Skeletal muscle satellite cell (primary cell): ENCODE results near the gene OGG1.
A peak's percentile ranks its signal among the peaks of the same experiment; 100 is the strongest.

Experiments used
- H3K27me3 ChIP-seq: 2 replicates; pipeline ENCODE4 v1.7.0; 2013; ENCODE audit warnings: low read length; ENCODE audit not compliant: control insufficient read depth, insufficient read depth
- H3K36me3 ChIP-seq: 2 replicates; pipeline ENCODE4 v1.7.0; 2013; ENCODE audit warnings: mild to moderate bottlenecking, control low read depth, low read length; ENCODE audit not compliant: insufficient read depth
- H3K4me1 ChIP-seq: 2 replicates; pipeline ENCODE4 v1.7.0; 2013; ENCODE audit warnings: low read length; ENCODE audit not compliant: control insufficient read depth, insufficient read depth
- H3K4me2 ChIP-seq: 2 replicates; pipeline ENCODE4 v1.7.0; 2013; ENCODE audit warnings: mild to moderate bottlenecking, low read length
- H3K4me3 ChIP-seq: 2 replicates; pipeline ENCODE4 v1.7.0; 2013; ENCODE audit warnings: low read length
- H3K9ac ChIP-seq: 2 replicates; pipeline ENCODE4 v1.7.0; 2013; ENCODE audit warnings: mild to moderate bottlenecking, low read depth, low read length, moderate library complexity
- H3K9me3 ChIP-seq: replicated peaks from 2 replicates; pipeline ENCODE4 v1.7.0; 2013; ENCODE audit warnings: mild to moderate bottlenecking, control low read depth, low read length

The OGG1 gene

GRCh38 chr3:9730657-9731205 lies 19.0 kb upstream of the OGG1 start:
- peaks cover 26% of the 10 kb centered on the region for H3K4me1 ChIP-seq
- peak overlapping the region; percentile 60 for H3K9ac ChIP-seq

GRCh38 chr3:9731206-9732079 lies 18.3 kb upstream of the OGG1 start, which contains the start of gene BRPF1:
BRPF1 (plus strand) TSS chr3:9731735; CDS start chr3:9734141, 2,406 bp downstream.
- Histone ChIP-seq H3K36me3 (peaks cover 22% of the 10 kb centered on the region), H3K4me3 (peak within 1 kb of the TSS; percentile 93), H3K9ac (peak within 1 kb of the TSS; percentile 99), H3K9me3 (no peaks in the 10 kb centered on the region), H3K27me3 (no peaks in the 10 kb centered on the region), H3K4me1 (peaks cover 26% of the 10 kb centered on the region), H3K4me2 (peak within 1 kb of the TSS; percentile 99)

More at GRCh38 chr3:9730657-9731205, 19.0 kb upstream of the OGG1 start:
- H3K36me3 ChIP-seq = peaks cover 18% of the 10 kb centered on the region
- peak overlapping the region; percentile 88 for H3K4me2 ChIP-seq
- no peaks in the 10 kb centered on the region for H3K27me3 ChIP-seq
- H3K4me3 ChIP-seq = peak overlapping the region; percentile 76
- H3K9me3 ChIP-seq = no peaks in the 10 kb centered on the region

- Histone ChIP-seq H3K36me3 (peaks cover 29% of the 10 kb centered on the region), H3K9ac (peak overlapping the region; percentile 99), H3K4me3 (peak overlapping the region; percentile 93), H3K27me3 (no peaks in the 10 kb centered on the region), H3K9me3 (no peaks in the 10 kb centered on the region), H3K4me2 (peak overlapping the region; percentile 99), H3K4me1 (peaks cover 26% of the 10 kb centered on the region)
Measured at GRCh38 chr3:9732080-9732739, 17.5 kb upstream of the OGG1 start.

- H3K4me2 ChIP-seq = peak overlapping the region; percentile 99
- H3K4me3 ChIP-seq = peak overlapping the region; percentile 93
- H3K9me3 ChIP-seq = no peaks in the 10 kb centered on the region
- peaks cover 22% of the 10 kb centered on the region for H3K4me1 ChIP-seq
- no peaks in the 10 kb centered on the region for H3K27me3 ChIP-seq
- H3K36me3 ChIP-seq = peaks cover 35% of the 10 kb centered on the region
- H3K9ac ChIP-seq = peak overlapping the region; percentile 99
Measured at GRCh38 chr3:9732740-9733115, 17.0 kb upstream of the OGG1 start.

- H3K9me3 ChIP-seq = no peaks in the 10 kb centered on the region
- H3K9ac ChIP-seq = no peak overlapping the region
- no peaks in the 10 kb centered on the region for H3K27me3 ChIP-seq
- no peak overlapping the region for H3K4me2 ChIP-seq
- H3K4me1 ChIP-seq = peaks cover 15% of the 10 kb centered on the region
- no peak overlapping the region for H3K4me3 ChIP-seq
- peaks cover 74% of the 10 kb centered on the region for H3K36me3 ChIP-seq
Measured at GRCh38 chr3:9736831-9737230, 12.9 kb upstream of the OGG1 start.

GRCh38 chr3:9739181-9739580 lies 10.6 kb upstream of the OGG1 start:
- no peak overlapping the region for H3K4me2 ChIP-seq
- no peak overlapping the region for H3K9ac ChIP-seq
- H3K4me1 ChIP-seq = no peaks in the 10 kb centered on the region
- H3K4me3 ChIP-seq = no peak overlapping the region
- no peaks in the 10 kb centered on the region for H3K27me3 ChIP-seq
- H3K36me3 ChIP-seq = peaks cover 93% of the 10 kb centered on the region
- no peaks in the 10 kb centered on the region for H3K9me3 ChIP-seq

- Histone ChIP-seq H3K4me1 (peaks cover 15% of the 10 kb centered on the region), H3K4me3 (no peak overlapping the region), H3K9me3 (no peaks in the 10 kb centered on the region), H3K36me3 (peaks cover 98% of the 10 kb centered on the region), H3K27me3 (no peaks in the 10 kb centered on the region), H3K9ac (no peak overlapping the region), H3K4me2 (no peak overlapping the region)
Measured at GRCh38 chr3:9742560-9742959, 7.2 kb upstream of the OGG1 start.

- Histone ChIP-seq H3K9me3 (no peaks in the 10 kb centered on the region), H3K27me3 (no peaks in the 10 kb centered on the region), H3K4me3 (no peak overlapping the region), H3K4me2 (no peak overlapping the region), H3K4me1 (peaks cover 15% of the 10 kb centered on the region), H3K36me3 (peaks cover 96% of the 10 kb centered on the region), H3K9ac (no peak overlapping the region)
Measured at GRCh38 chr3:9743548-9743947, 6.2 kb upstream of the OGG1 start.

GRCh38 chr3:9744162-9744561 lies 5.6 kb upstream of the OGG1 start:
- Histone ChIP-seq H3K9ac (no peak overlapping the region), H3K36me3 (peaks cover 92% of the 10 kb centered on the region), H3K27me3 (no peaks in the 10 kb centered on the region), H3K4me1 (peaks cover 17% of the 10 kb centered on the region), H3K4me3 (no peak overlapping the region), H3K9me3 (no peaks in the 10 kb centered on the region), H3K4me2 (no peak overlapping the region)

- H3K9ac ChIP-seq = no peak overlapping the region
- H3K4me1 ChIP-seq = peaks cover 24% of the 10 kb centered on the region
- H3K4me3 ChIP-seq = no peak overlapping the region
- no peak overlapping the region for H3K4me2 ChIP-seq
- no peaks in the 10 kb centered on the region for H3K27me3 ChIP-seq
- peaks cover 78% of the 10 kb centered on the region for H3K36me3 ChIP-seq
- H3K9me3 ChIP-seq = no peaks in the 10 kb centered on the region
Measured at GRCh38 chr3:9745521-9745920, 4.2 kb upstream of the OGG1 start.

- no peak overlapping the region for H3K4me2 ChIP-seq
- H3K4me1 ChIP-seq = peaks cover 29% of the 10 kb centered on the region
- no peaks in the 10 kb centered on the region for H3K27me3 ChIP-seq
- H3K36me3 ChIP-seq = peaks cover 74% of the 10 kb centered on the region
- no peaks in the 10 kb centered on the region for H3K9me3 ChIP-seq
- H3K9ac ChIP-seq = no peak overlapping the region
- H3K4me3 ChIP-seq = no peak overlapping the region
Measured at GRCh38 chr3:9746330-9746729, 3.4 kb upstream of the OGG1 start.
